Measurements from ENCODE around the gene WFDC13.
"Not testable (repeated sequence)": the region's sequence is repeated elsewhere in the genome, so short reads cannot be mapped to it uniquely, and the experiment has no call there.

Gene WFDC13

GRCh38 chr20:45701873-45702272 is at the start of gene WFDC13:
Gene WFDC13, plus strand, starts transcription at chr20:45702038. Its CDS starts 86 bp downstream, at chr20:45702124.
- no peak for DNase-seq

GRCh38 chr20:45657038-45657437 is 44.8 kb upstream of the WFDC13 start:
- not testable (repeated sequence) for DNase-seq

GRCh38 chr20:45670139-45670538 is 31.7 kb upstream of the WFDC13 start, which contains the start of gene WFDC11:
Gene WFDC11, minus strand, starts transcription at chr20:45670239. Its CDS starts 19,639 bp downstream, at chr20:45650600.
- no peak for DNase-seq

GRCh38 chr20:45672765-45673164 is 29.1 kb upstream of the WFDC13 start:
- no peak for DNase-seq

GRCh38 chr20:45679650-45680049 is 22.2 kb upstream of the WFDC13 start:
- DNase-seq: no peak

- no peak for DNase-seq
These were observed 15.9 kb upstream of the WFDC13 start for GRCh38 chr20:45685896-45686295.

- DNase-seq: not testable (repeated sequence)
These were observed 8.5 kb upstream of the WFDC13 start for GRCh38 chr20:45693346-45693745.

GRCh38 chr20:45695496-45695895 is 6.3 kb upstream of the WFDC13 start:
- DNase-seq: no peak

GRCh38 chr20:45701104-45701503 is 734 bp upstream of the WFDC13 start:
- no peak for DNase-seq

GRCh38 chr20:45704969-45705637 is 3.3 kb downstream of the WFDC13 start, which contains the start of gene WFDC10B:
Gene WFDC10B, minus strand, starts transcription at chr20:45705019. Its CDS starts 19,027 bp downstream, at chr20:45685992.
- DNase-seq: peak; percentile 62

- not testable (repeated sequence) for DNase-seq
These were observed 14.4 kb downstream of the WFDC13 start for GRCh38 chr20:45716141-45716688.

GRCh38 chr20:45722047-45722446 is 20.2 kb downstream of the WFDC13 start, which contains the start of gene SPINT4:
Gene SPINT4, plus strand, starts transcription at chr20:45722347. Its CDS starts 21 bp downstream, at chr20:45722368.
- no peak for DNase-seq

GRCh38 chr20:45725134-45725533 is 23.3 kb downstream of the WFDC13 start:
- DNase-seq: no peak

- DNase-seq: no peak
These were observed 25.2 kb downstream of the WFDC13 start for GRCh38 chr20:45727044-45727443.

- no peak for DNase-seq
These were observed 30.4 kb downstream of the WFDC13 start for GRCh38 chr20:45732199-45732598.

GRCh38 chr20:45735552-45735951 is 33.7 kb downstream of the WFDC13 start:
- no peak for DNase-seq

- no peak for DNase-seq
These were observed 34.1 kb downstream of the WFDC13 start for GRCh38 chr20:45735988-45736387.

- no peak for DNase-seq
These were observed 40.8 kb downstream of the WFDC13 start for GRCh38 chr20:45742596-45742995.

- no peak for DNase-seq
These were observed 43.2 kb downstream of the WFDC13 start for GRCh38 chr20:45745015-45745414.

- no peak for DNase-seq
These were observed 49.9 kb downstream of the WFDC13 start for GRCh38 chr20:45751721-45752120.

- no peak for DNase-seq
These were observed 50.9 kb downstream of the WFDC13 start for GRCh38 chr20:45752746-45753145.

GRCh38 chr20:45758096-45758495 is 56.3 kb downstream of the WFDC13 start:
- no peak for DNase-seq
